H9 (cell line): ENCODE data around the gene POR. TPM values are rescaled to one million over a fixed set of nuclear protein-coding genes. Genes with fewer than 3 reads are reported as not detected.

Source experiments
- DNase-seq: peaks from one replicate; pipeline ENCODE4 v3.0.0-alpha.2; 2017
- H2AFZ ChIP-seq: one replicate; pipeline ENCODE4 v1.6.1; 2013; ENCODE audit warnings: mild to moderate bottlenecking, low read length, control low read depth, moderate library complexity
- H2AK5ac ChIP-seq: 2 replicates; pipeline ENCODE4 v1.6.1; 2013; ENCODE audit warnings: low read length, control low read depth, mixed read lengths; ENCODE audit not compliant: insufficient read length
- H2BK120ac ChIP-seq: one replicate; pipeline ENCODE4 v1.6.1; 2013; ENCODE audit warnings: low read depth, mild to moderate bottlenecking, low read length, control low read depth, inconsistent platforms; ENCODE audit not compliant: poor library complexity, severe bottlenecking
- H2BK12ac ChIP-seq: 2 replicates; pipeline ENCODE4 v1.6.1; 2013; ENCODE audit warnings: low read length, control low read depth, mixed read lengths, low read depth; ENCODE audit not compliant: insufficient read length
- H2BK15ac ChIP-seq: 2 replicates; pipeline ENCODE4 v1.6.1; 2013; ENCODE audit warnings: low read depth, low read length, control low read depth
- H2BK20ac ChIP-seq: one replicate; pipeline ENCODE4 v1.6.1; 2013; ENCODE audit warnings: low read depth, mild to moderate bottlenecking, low read length, control low read depth, inconsistent platforms; ENCODE audit not compliant: poor library complexity, severe bottlenecking
- H2BK5ac ChIP-seq: 2 replicates; pipeline ENCODE4 v1.6.1; 2013; ENCODE audit warnings: low read length, control low read depth, mixed read lengths; ENCODE audit not compliant: insufficient read length
- H3K14ac ChIP-seq: 2 replicates; pipeline ENCODE4 v1.6.1; 2013; ENCODE audit warnings: low read length, control low read depth; ENCODE audit not compliant: insufficient read depth
- H3K18ac ChIP-seq: 2 replicates; pipeline ENCODE4 v1.6.1; 2013; ENCODE audit warnings: low read depth, mild to moderate bottlenecking, mixed read lengths, low read length, control low read depth; ENCODE audit not compliant: insufficient read length
- H3K23ac ChIP-seq: 2 replicates; pipeline ENCODE4 v1.6.1; 2013; ENCODE audit warnings: low read length, control low read depth, mixed read lengths, low read depth; ENCODE audit not compliant: insufficient read length
- H3K23me2 ChIP-seq: 2 replicates; pipeline ENCODE4 v1.6.1; 2013; ENCODE audit warnings: low read depth, mild to moderate bottlenecking, mixed read lengths, low read length, control low read depth; ENCODE audit not compliant: insufficient read length, poor library complexity, severe bottlenecking
- H3K27ac ChIP-seq: 2 replicates; pipeline ENCODE4 v1.5.1; 2013; ENCODE audit warnings: low read length, control low read depth, mixed read lengths, low read depth; ENCODE audit not compliant: insufficient read length
- H3K27me3 ChIP-seq: 2 replicates; pipeline ENCODE4 v1.6.1; 2013; ENCODE audit warnings: low read length, control low read depth, inconsistent platforms; ENCODE audit not compliant: insufficient read depth
- H3K4ac ChIP-seq: 2 replicates; pipeline ENCODE4 v1.6.1; 2013; ENCODE audit warnings: low read depth, mild to moderate bottlenecking, control low read depth, inconsistent platforms, low read length, moderate library complexity
- H3K4me1 ChIP-seq: 2 replicates; pipeline ENCODE4 v1.6.1; 2013; ENCODE audit warnings: low read length, control low read depth, inconsistent platforms; ENCODE audit not compliant: insufficient read depth
- H3K4me2 ChIP-seq: 2 replicates; pipeline ENCODE4 v1.6.1; 2013; ENCODE audit warnings: low read length, control low read depth, mixed read lengths; ENCODE audit not compliant: insufficient read length, insufficient read depth
- H3K56ac ChIP-seq: 2 replicates; pipeline ENCODE4 v1.6.1; 2013; ENCODE audit warnings: low read depth, mild to moderate bottlenecking, mixed read lengths, low read length, control low read depth; ENCODE audit not compliant: insufficient read length
- H3K79me1 ChIP-seq: 2 replicates; pipeline ENCODE4 v1.6.1; 2013; ENCODE audit warnings: low read depth, mild to moderate bottlenecking, moderate library complexity, low read length, control low read depth, inconsistent platforms; ENCODE audit not compliant: insufficient read depth, poor library complexity, severe bottlenecking
- H3K79me2 ChIP-seq: 2 replicates; pipeline ENCODE4 v1.6.1; 2013; ENCODE audit warnings: low read length, control low read depth, inconsistent platforms; ENCODE audit not compliant: insufficient read depth
- H3K9ac ChIP-seq: 2 replicates; pipeline ENCODE4 v1.6.1; 2013; ENCODE audit warnings: low read length, control low read depth, mixed read lengths; ENCODE audit not compliant: insufficient read length; ENCODE audit errors: extremely low read depth
- H3K9me3 ChIP-seq: one replicate; pipeline ENCODE4 v1.6.1; 2013; ENCODE audit warnings: low read depth, low read length, inconsistent platforms; ENCODE audit not compliant: control insufficient read depth
- H3T11ph ChIP-seq: one replicate; pipeline ENCODE4 v1.6.1; 2013; ENCODE audit warnings: mild to moderate bottlenecking, low read length, control low read depth, inconsistent platforms
- H4K20me1 ChIP-seq: one replicate; pipeline ENCODE4 v1.6.1; 2013; ENCODE audit not compliant: control insufficient read depth, insufficient read length, insufficient read depth
- H4K5ac ChIP-seq: 2 replicates; pipeline ENCODE4 v1.6.1; 2013; ENCODE audit warnings: low read depth, mild to moderate bottlenecking, mixed read lengths, low read length, control low read depth; ENCODE audit not compliant: insufficient read length
- H4K8ac ChIP-seq: replicated peaks from 2 replicates; pipeline ENCODE4 v1.6.1; 2013; ENCODE audit warnings: low read length, control low read depth, mixed read lengths, low read depth; ENCODE audit not compliant: insufficient read length
- H4K91ac ChIP-seq: 2 replicates; pipeline ENCODE4 v1.6.1; 2013; ENCODE audit warnings: low read depth, mild to moderate bottlenecking, moderate library complexity, mixed read lengths, low read length, control low read depth; ENCODE audit not compliant: insufficient read length
- H3K27ac Mint-ChIP-seq, 3 experiments: 2 replicates in 2 of 3; 3 replicates in 1 of 3; pipeline ENCODE4 v1.8.0; 2020 to 2021; ENCODE audit warnings: mixed read lengths in 3 of 3, mild to moderate bottlenecking in 1 of 3, moderate library complexity in 1 of 3
- H3K27me3 Mint-ChIP-seq: 2 replicates; pipeline ENCODE4 v1.8.0; 2021; ENCODE audit warnings: low read depth, mild to moderate bottlenecking, moderate library complexity, mixed read lengths
- H3K36me3 Mint-ChIP-seq, 3 experiments: 2 replicates in 2 of 3; 3 replicates in 1 of 3; pipeline ENCODE4 v1.8.0; 2020 to 2021; ENCODE audit warnings: low read depth in 3 of 3, mixed read lengths in 3 of 3; ENCODE audit not compliant: insufficient read depth in 1 of 3
- H3K4me1 Mint-ChIP-seq, 2 experiments: 2 replicates each; pipeline ENCODE4 v1.8.0; 2020; ENCODE audit warnings: mixed read lengths in 2 of 2
- H3K4me3 Mint-ChIP-seq, 2 experiments: 2 replicates in 1 of 2; 3 replicates in 1 of 2; pipeline ENCODE4 v1.8.0; 2020 to 2021; ENCODE audit warnings: mild to moderate bottlenecking in 2 of 2, mixed read lengths in 2 of 2, moderate library complexity in 1 of 2
- H3K9me3 Mint-ChIP-seq, 2 experiments: 2 replicates in 1 of 2; 3 replicates in 1 of 2; pipeline ENCODE4 v1.8.0; 2020; ENCODE audit warnings: mild to moderate bottlenecking in 2 of 2, mixed read lengths in 2 of 2, moderate library complexity in 1 of 2
- WGBS: extraction: QIAGEN DNeasy Blood & Tissue Kit; methylation state at CpG from one replicate; pipeline ENCODE4 v1.1.7; 2013; ENCODE audit warnings: missing lambda C conversion rate, low lambda C conversion rate, mixed read lengths; ENCODE audit not compliant: insufficient read length; ENCODE audit errors: extremely low coverage; 5-methylcytosine and 5-hydroxymethylcytosine counted together
- total RNA-seq: library from RNA; stranded (reverse); gene quantifications from 2 replicates; pipeline ENCODE4 v1.2.1, GENCODE V29; 2021
- TF ChIP-seq, protein P1 (sequence below): fragments of 200-600 bp; sonication (generic); conservative IDR thresholded peaks from 3 replicates; pipeline ENCODE4 v1.8.0; 2021; ENCODE audit warnings: antibody characterized with exemption, mild to moderate bottlenecking

Gene POR
- total RNA-seq, 1 experiment from 2014 or later = 128 TPM

DNA sequence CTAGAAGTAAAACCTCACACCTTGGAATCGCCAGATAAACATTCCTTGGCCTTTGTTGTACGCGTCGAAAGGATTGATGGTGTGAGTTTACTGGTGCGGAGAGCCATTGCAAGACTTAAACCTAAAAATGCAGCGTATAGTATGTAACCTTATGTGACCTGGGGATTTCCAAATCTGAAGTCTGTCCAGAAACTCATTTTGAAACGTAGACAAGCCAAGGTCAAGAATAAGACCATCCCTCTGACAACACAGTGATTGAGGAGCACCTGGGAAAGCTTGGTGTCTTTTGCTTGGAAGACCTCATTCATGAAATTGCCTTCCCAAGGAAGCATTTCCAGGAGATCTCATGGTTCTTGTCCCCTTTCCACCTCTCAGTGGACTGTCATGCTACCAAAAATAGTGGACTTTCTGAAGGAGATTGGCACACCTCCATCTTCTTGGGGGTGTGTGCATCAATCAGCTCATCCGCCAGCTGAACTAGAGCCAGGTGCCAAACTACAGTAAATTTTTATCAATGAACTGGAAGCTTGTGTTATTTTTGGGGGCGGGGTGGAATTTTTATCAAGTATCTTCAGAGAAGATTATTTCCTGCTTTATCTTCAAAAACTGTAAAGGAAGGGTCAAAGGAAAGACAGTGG lies 8.1 kb downstream of the POR start:
- H3K79me1 ChIP-seq = peaks cover 10% of the 10 kb centered on the region
- no peak overlapping the region for H2BK120ac ChIP-seq
- no peak overlapping the region for H2AK5ac ChIP-seq
- no peak overlapping the region; a peak in 1 of 7 replicates for H3K27ac Mint-ChIP-seq
- no peak overlapping the region for H4K91ac ChIP-seq
- no peaks in the 10 kb centered on the region for H3K27me3 ChIP-seq
- no peak overlapping the region for H2AFZ ChIP-seq
- H2BK15ac ChIP-seq = no peak overlapping the region
- H4K8ac ChIP-seq = no peak overlapping the region
- no peaks in the 10 kb centered on the region for H3K23me2 ChIP-seq
- H3K56ac ChIP-seq = no peak overlapping the region
- no peak overlapping the region for H2BK20ac ChIP-seq
- peaks cover 0 to 19% (median 14%) of the 10 kb centered on the region in 3 experiments; a peak in 5 of 7 replicates for H3K36me3 Mint-ChIP-seq
- no peaks in the 10 kb centered on the region for H4K20me1 ChIP-seq
- no peak overlapping the region for H3T11ph ChIP-seq
- H4K5ac ChIP-seq = no peak overlapping the region
- H3K23ac ChIP-seq = no peak overlapping the region
- H2BK12ac ChIP-seq = no peak overlapping the region
- H3K4me2 ChIP-seq = no peak overlapping the region
- no peaks in the 10 kb centered on the region for H3K27me3 Mint-ChIP-seq
- no peaks in the 10 kb centered on the region for H3K4me1 ChIP-seq
- no peak overlapping the region for H2BK5ac ChIP-seq
- H3K14ac ChIP-seq = no peak overlapping the region
- WGBS = no CpG with 5 or more reads among the region's 9 CpGs
- H3K18ac ChIP-seq = no peak overlapping the region
- H3K4me3 Mint-ChIP-seq = no peak overlapping the region
- H3K4ac ChIP-seq = no peak overlapping the region
- no peaks in the 10 kb centered on the region for H3K9me3 ChIP-seq
- DNase-seq = no peak
- peaks cover 14% of the 10 kb centered on the region in 2 experiments for H3K4me1 Mint-ChIP-seq
- H3K9ac ChIP-seq = no peak overlapping the region
- peaks cover 30% of the 10 kb centered on the region for H3K79me2 ChIP-seq
- no peaks in the 10 kb centered on the region; a peak in 1 of 5 replicates for H3K9me3 Mint-ChIP-seq
- TF ChIP-seq, protein P1, sequence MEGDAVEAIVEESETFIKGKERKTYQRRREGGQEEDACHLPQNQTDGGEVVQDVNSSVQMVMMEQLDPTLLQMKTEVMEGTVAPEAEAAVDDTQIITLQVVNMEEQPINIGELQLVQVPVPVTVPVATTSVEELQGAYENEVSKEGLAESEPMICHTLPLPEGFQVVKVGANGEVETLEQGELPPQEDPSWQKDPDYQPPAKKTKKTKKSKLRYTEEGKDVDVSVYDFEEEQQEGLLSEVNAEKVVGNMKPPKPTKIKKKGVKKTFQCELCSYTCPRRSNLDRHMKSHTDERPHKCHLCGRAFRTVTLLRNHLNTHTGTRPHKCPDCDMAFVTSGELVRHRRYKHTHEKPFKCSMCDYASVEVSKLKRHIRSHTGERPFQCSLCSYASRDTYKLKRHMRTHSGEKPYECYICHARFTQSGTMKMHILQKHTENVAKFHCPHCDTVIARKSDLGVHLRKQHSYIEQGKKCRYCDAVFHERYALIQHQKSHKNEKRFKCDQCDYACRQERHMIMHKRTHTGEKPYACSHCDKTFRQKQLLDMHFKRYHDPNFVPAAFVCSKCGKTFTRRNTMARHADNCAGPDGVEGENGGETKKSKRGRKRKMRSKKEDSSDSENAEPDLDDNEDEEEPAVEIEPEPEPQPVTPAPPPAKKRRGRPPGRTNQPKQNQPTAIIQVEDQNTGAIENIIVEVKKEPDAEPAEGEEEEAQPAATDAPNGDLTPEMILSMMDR = no peak
- H3K27ac ChIP-seq = no peak overlapping the region
